IMR-90 (cell line): ENCODE data around the gene BRI3BP. TPM values are rescaled to one million over a fixed set of nuclear protein-coding genes. Genes with fewer than 3 reads are reported as not detected.

ENCODE experiments used
- ATAC-seq: fragments of 200-7000 bp; cut with Tn5 transposase; 2 replicates; pipeline ENCODE4 v1.9.1; 2020; ENCODE audit warnings: low read depth, mild to moderate bottlenecking, moderate library complexity
- BruUV-seq: library from RNA; stranded (reverse); fragments of 400-500 nt; replicated peaks from 2 replicates; lab custom pipeline; 2021; lab: Mats Ljungman, UMichigan
- CTCF ChIA-PET: fragments of 300-600 bp; formaldehyde crosslinking; extraction: SDS; loops from one replicate; lab custom pipeline; 2021; ENCODE audit warnings: antibody characterized with exemption; lab: Yijun Ruan, JAX
- POLR2A ChIA-PET: fragments of 300-600 bp; sonication (Branson Sonifier 250); formaldehyde crosslinking; loops from one replicate; lab custom pipeline; 2022; ENCODE audit warnings: antibody characterized with exemption; ENCODE audit not compliant: unreplicated experiment; lab: Charles Lee
- DNase-seq: peaks from one replicate; pipeline ENCODE4 v3.0.0; 2013
- H2AFZ ChIP-seq: replicated peaks from 2 replicates; pipeline ENCODE3; 2013; ENCODE audit warnings: low read length, mild to moderate bottlenecking; ENCODE audit not compliant: poor library complexity
- H2AK5ac ChIP-seq: 2 replicates; pipeline ENCODE4 v1.6.1; 2013; ENCODE audit warnings: low read depth, low read length, inconsistent platforms
- H2AK9ac ChIP-seq: replicated peaks from 2 replicates; pipeline ENCODE3; 2013; ENCODE audit warnings: mild to moderate bottlenecking, low read depth, low read length, moderate library complexity; ENCODE audit not compliant: poor library complexity
- H2BK120ac ChIP-seq: 2 replicates; pipeline ENCODE4 v1.6.1; 2013; ENCODE audit warnings: low read depth, low read length, inconsistent platforms
- H2BK15ac ChIP-seq: 3 replicates; pipeline ENCODE4 v1.6.1; 2013; ENCODE audit warnings: low read depth, low read length, inconsistent platforms
- H2BK20ac ChIP-seq: 2 replicates; pipeline ENCODE4 v1.6.1; 2013; ENCODE audit warnings: low read depth, mild to moderate bottlenecking, inconsistent platforms, low read length, moderate library complexity
- H2BK5ac ChIP-seq: 2 replicates; pipeline ENCODE4 v1.6.1; 2013; ENCODE audit warnings: mild to moderate bottlenecking, low read depth, low read length, inconsistent platforms; ENCODE audit not compliant: poor library complexity, severe bottlenecking
- H3K14ac ChIP-seq: replicated peaks from 2 replicates; pipeline ENCODE4 v1.6.1; 2013; ENCODE audit warnings: low read depth, low read length, inconsistent platforms
- H3K18ac ChIP-seq: 2 replicates; pipeline ENCODE4 v1.6.1; 2013; ENCODE audit warnings: low read depth, low read length, control low read depth
- H3K23ac ChIP-seq: 2 replicates; pipeline ENCODE4 v1.6.1; 2013; ENCODE audit warnings: low read depth, low read length, inconsistent platforms
- H3K27ac ChIP-seq: 2 replicates; pipeline ENCODE4 v1.5.1; 2013; ENCODE audit warnings: mild to moderate bottlenecking, control low read depth, low read length; ENCODE audit not compliant: insufficient read depth
- H3K27me3 ChIP-seq: 2 replicates; pipeline ENCODE4 v1.6.1; 2013; ENCODE audit warnings: low read length; ENCODE audit not compliant: control insufficient read depth, insufficient read depth
- H3K36me3 ChIP-seq: 2 replicates; pipeline ENCODE4 v1.6.1; 2013; ENCODE audit warnings: low read length, mixed read lengths; ENCODE audit not compliant: control insufficient read depth, insufficient read depth
- H3K4ac ChIP-seq: 2 replicates; pipeline ENCODE4 v1.6.1; 2013; ENCODE audit warnings: low read depth, low read length, inconsistent platforms
- H3K4me1 ChIP-seq: 2 replicates; pipeline ENCODE4 v1.6.1; 2013; ENCODE audit warnings: low read length, mixed read lengths; ENCODE audit not compliant: control insufficient read depth, insufficient read depth
- H3K4me2 ChIP-seq: 2 replicates; pipeline ENCODE4 v1.6.1; 2013; ENCODE audit warnings: low read depth, mild to moderate bottlenecking, control low read depth, low read length, moderate library complexity
- H3K4me3 ChIP-seq: 2 replicates; pipeline ENCODE4 v1.5.1; 2013; ENCODE audit warnings: low read depth, mild to moderate bottlenecking, control low read depth, low read length, moderate library complexity; ENCODE audit not compliant: insufficient read depth
- H3K56ac ChIP-seq: 2 replicates; pipeline ENCODE4 v1.6.1; 2013; ENCODE audit warnings: low read length, inconsistent platforms; ENCODE audit not compliant: insufficient read depth; ENCODE audit errors: extremely low read depth
- H3K79me1 ChIP-seq, 2 experiments: 2 replicates each; pipeline ENCODE4 v1.6.1; 2013; ENCODE audit warnings: low read length in 2 of 2, inconsistent platforms in 1 of 2, low read depth in 1 of 2
- H3K9ac ChIP-seq: 2 replicates; pipeline ENCODE4 v1.6.1; 2013; ENCODE audit warnings: low read depth, low read length, control low read depth
- H3K9me1 ChIP-seq: 2 replicates; pipeline ENCODE4 v1.6.1; 2013; ENCODE audit warnings: low read length, inconsistent platforms; ENCODE audit not compliant: insufficient read depth
- H3K9me3 ChIP-seq: 2 replicates; pipeline ENCODE4 v1.6.1; 2013; ENCODE audit warnings: low read length; ENCODE audit not compliant: control insufficient read depth, insufficient read depth
- H4K20me1 ChIP-seq: 2 replicates; pipeline ENCODE4 v1.6.1; 2013; ENCODE audit warnings: low read length, inconsistent platforms; ENCODE audit not compliant: insufficient read depth
- H4K5ac ChIP-seq: 2 replicates; pipeline ENCODE4 v1.6.1; 2013; ENCODE audit warnings: mild to moderate bottlenecking, low read depth, low read length, control low read depth
- H4K8ac ChIP-seq, 2 experiments: 2 replicates each; pipeline ENCODE4 v1.6.1; 2013; ENCODE audit warnings: low read depth in 2 of 2, low read length in 2 of 2, control low read depth in 1 of 2, inconsistent platforms in 1 of 2
- H4K91ac ChIP-seq: 2 replicates; pipeline ENCODE4 v1.6.1; 2013; ENCODE audit warnings: low read depth, low read length, inconsistent platforms; ENCODE audit not compliant: insufficient read depth
- POLR2A ChIP-seq: IDR thresholded peaks from 2 replicates; pipeline ENCODE4 v1.6.1; 2012; ENCODE audit warnings: mild to moderate bottlenecking, low read depth, low read length
- RCOR1 ChIP-seq: IDR thresholded peaks from 2 replicates; pipeline ENCODE4 v1.6.1; 2012; ENCODE audit warnings: mild to moderate bottlenecking, low read length, improper control_type of control experiment; ENCODE audit not compliant: insufficient replicate concordance
- RFX5 ChIP-seq: IDR thresholded peaks from 2 replicates; pipeline ENCODE4 v1.8.0; 2012; ENCODE audit warnings: low read depth, mild to moderate bottlenecking, low read length, moderate library complexity
- SMC3 ChIP-seq: fragments of 150-350 bp; IDR thresholded peaks from 2 replicates; pipeline ENCODE4 v1.6.1; 2016; ENCODE audit warnings: low read depth, mild to moderate bottlenecking, antibody characterized with exemption, low read length, moderate library complexity
- WGBS, 2 experiments: methylation state at CpG; one replicate each; pipeline versions ENCODE4 v1.1.5 to v1.1.7; 2013; ENCODE audit warnings: missing lambda C conversion rate in 2 of 2; ENCODE audit not compliant: insufficient read length in 1 of 2; ENCODE audit errors: extremely low coverage in 2 of 2; 5-methylcytosine and 5-hydroxymethylcytosine counted together
- dilution Hi-C: fragments of 300-500 bp; cut with HindIII; formaldehyde crosslinking; loops from one replicate; pipeline ENCODE4 v1.14.3; 2018; ENCODE audit warnings: low sequenced_read_pairs; ENCODE audit not compliant: unreplicated experiment
- in situ Hi-C: fragments of 300-500 bp; cut with MboI; formaldehyde crosslinking; loops from 3 replicates; pipeline ENCODE4 v1.14.3; 2019; ENCODE audit warnings: low sequenced_read_pairs, inconsistent platforms, mixed read lengths
- intact Hi-C: fragments of 100-400 bp; cut with micrococcal nuclease; formaldehyde crosslinking; loops from 2 replicates; pipeline ENCODE4 v1.10.0; 2022
- polyA plus RNA-seq, 3 experiments: library from polyadenylated mRNA; depleted of rRNA; stranded (reverse); fragments of >200 nt; gene quantifications; 2 replicates each; pipeline ENCODE4 v1.2.3, GENCODE V29; 2012; ENCODE audit warnings: low replicate concordance in 1 of 3
- total RNA-seq: library from RNA; depleted of rRNA; stranded (reverse); fragments of >200 nt; gene quantifications from 2 replicates; pipeline ENCODE4 v1.2.3, GENCODE V29; 2012

Gene BRI3BP
- total and polyA plus RNA-seq, 2 of the 4 experiments (the other 2 are of a cell fraction), result 2.5 to 2.8 TPM

DNA sequence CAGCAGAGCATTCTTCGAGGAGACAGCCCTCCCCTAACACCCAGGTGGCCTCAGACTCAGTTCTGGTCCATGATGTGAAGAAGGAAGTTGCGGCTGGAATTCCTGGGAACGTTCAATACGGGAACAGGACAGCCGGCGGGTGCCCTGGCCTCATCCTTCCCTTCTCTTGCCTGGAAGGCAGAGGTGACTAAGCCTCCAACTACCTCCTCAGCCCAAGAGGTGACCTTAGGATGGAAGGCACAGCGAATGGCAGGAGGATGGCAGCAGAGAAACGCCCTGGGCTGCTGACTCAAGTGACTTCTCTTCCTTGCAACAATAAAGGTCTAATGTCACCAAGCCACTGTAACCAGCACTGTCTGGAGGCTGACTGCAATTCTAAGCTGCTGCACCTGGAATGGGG is 40.6 kb upstream of the BRI3BP start:
- in situ Hi-C loops, result no loop called here
- TF ChIP-seq POLR2A, result no peak
- TF ChIP-seq SMC3, result no peak
- TF ChIP-seq RFX5, result no peak
- no peak for TF ChIP-seq RCOR1
- BruUV-seq, result no TSS peak
- Histone ChIP-seq H4K8ac (no peak overlapping the region), H2BK15ac (no peak overlapping the region), H4K91ac (no peak overlapping the region), H3K27me3 (no peaks in the 10 kb centered on the region), H3K27ac (no peak overlapping the region), H2AK5ac (no peak overlapping the region), H2BK120ac (no peak overlapping the region), H2AFZ (no peak overlapping the region), H3K23ac (no peak overlapping the region), H3K79me1 (no peaks in the 10 kb centered on the region), H3K56ac (no peak overlapping the region), H3K9me3 (no peaks in the 10 kb centered on the region), H3K4ac (no peak overlapping the region), H3K9ac (no peak overlapping the region), H2BK5ac (no peak overlapping the region), H4K20me1 (no peaks in the 10 kb centered on the region; the same call in 1 of the 2 replicates), H3K18ac (no peak overlapping the region), H2AK9ac (no peak overlapping the region), H3K9me1 (no peaks in the 10 kb centered on the region), H3K36me3 (peaks cover 58% of the 10 kb centered on the region), H3K4me3 (no peak overlapping the region), H2BK20ac (no peak overlapping the region), H3K14ac (no peak overlapping the region), H3K4me2 (no peak overlapping the region), H3K4me1 (no peaks in the 10 kb centered on the region), H4K5ac (no peak overlapping the region)
- intact Hi-C loops, result no loop called here
- POLR2A ChIA-PET, result no interaction called here
- 67% methylated on average over 1 of the region's 8 CpGs; no CpG with 5 or more reads in 1 of the 2 experiments for WGBS, 2 experiments
- dilution Hi-C loops, result no loop called here
- ATAC-seq (no peak), DNase-seq (no peak)
- CTCF ChIA-PET, result no interaction called here
